GM12892 (cell line): ENCODE data around the gene BTG4.

Source experiments
- DNase-seq: peaks from one replicate; pipeline ENCODE4 v3.0.0; 2011; ENCODE audit not compliant: insufficient read length
- FAIRE-seq: peaks from 2 replicates; lab custom pipeline; 2011; peaks lifted over from hg19 to GRCh38; lab: Jason Lieb, UNC
- POLR2A ChIP-seq: IDR thresholded peaks from 2 replicates; pipeline ENCODE4 v1.6.1; 2011; ENCODE audit warnings: low read depth, low read length, control low read depth
- POLR2AphosphoS5 ChIP-seq: IDR thresholded peaks from 2 replicates; pipeline ENCODE4 v1.6.1; 2011; ENCODE audit warnings: low read depth, low read length, control low read depth
- TAF1 ChIP-seq: IDR thresholded peaks from 2 replicates; pipeline ENCODE4 v1.6.1; 2011; ENCODE audit warnings: low read depth, mild to moderate bottlenecking, control low read depth, low read length, borderline replicate concordance

The BTG4 gene

DNA sequence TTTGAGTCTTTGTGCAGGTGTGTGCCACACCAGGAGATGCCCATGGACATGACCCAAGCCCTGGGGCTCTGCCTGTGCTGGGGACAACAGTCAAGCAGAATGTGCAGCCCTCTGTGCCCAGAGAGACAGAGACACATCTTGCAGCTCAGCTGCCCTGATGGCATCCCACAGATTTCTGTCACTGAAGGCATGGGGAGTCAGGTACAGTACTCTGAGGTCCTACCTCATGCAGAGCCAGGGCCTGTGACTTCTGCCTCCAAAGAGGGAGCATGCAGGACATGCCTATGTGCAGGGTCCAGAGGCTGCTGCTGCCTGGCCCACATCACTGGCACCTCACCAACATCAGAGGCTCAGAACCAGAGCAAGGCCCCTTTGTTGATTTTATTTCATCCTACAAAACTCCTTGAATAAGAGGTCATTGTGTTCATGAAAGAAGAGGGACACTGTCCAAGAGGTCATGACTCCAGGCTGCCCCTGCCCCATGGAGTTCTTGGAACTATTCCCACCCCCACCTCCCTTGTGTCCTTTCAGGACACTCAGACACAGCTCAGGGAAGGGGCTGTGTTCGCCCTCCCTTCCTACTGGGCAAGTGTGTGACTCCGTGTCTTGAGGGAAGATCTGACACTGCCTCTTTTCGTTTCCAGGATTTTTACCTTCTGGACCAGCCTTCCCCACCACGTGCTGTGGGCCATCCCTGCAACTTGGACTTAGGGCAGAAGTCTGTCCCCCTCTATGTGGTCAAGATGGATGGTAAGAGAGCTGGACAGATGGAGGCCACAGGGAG is 62.3 kb downstream of the BTG4 start:
- TF ChIP-seq TAF1: no peak
- DNase-seq (no peak), FAIRE-seq (peak; percentile 72)

DNA sequence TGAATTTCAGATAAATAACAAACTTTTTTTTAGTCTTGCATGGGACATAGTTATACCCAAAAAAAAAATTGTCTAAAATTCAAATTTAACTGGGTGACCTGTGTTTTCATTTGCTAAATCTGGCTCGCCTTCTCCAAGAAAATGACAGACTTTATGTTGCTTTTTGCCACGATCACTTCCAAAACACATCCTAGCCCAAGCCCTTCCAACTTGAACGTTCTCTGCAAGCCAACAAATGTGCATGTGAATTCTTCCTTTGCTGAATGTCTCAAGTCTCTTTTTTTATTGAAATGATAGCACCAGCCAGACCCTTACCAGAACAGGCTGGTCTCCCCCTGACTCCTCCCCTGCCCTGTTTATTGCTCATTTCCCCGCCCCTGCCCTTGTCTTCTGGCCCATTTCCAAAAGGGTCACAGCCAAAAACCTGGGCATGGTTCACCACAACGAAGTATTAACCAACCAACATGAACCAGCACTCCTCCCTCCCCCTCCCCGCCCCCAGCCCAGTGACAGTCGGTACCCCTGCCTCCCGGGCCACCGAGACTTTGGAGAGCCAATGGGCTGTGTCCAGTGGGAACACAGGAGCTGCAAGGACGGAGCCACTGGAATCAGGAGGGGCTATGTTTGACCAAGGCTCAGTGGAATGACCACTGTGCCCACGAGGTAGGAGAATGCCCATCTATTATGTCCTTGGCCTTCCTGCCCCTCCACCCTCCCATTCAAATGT is 63.2 kb downstream of the BTG4 start:
- TF ChIP-seq POLR2A (no peak), POLR2AphosphoS5 (no peak), TAF1 (no peak)
- DNase-seq (no peak), FAIRE-seq (peak; percentile 17)

DNA sequence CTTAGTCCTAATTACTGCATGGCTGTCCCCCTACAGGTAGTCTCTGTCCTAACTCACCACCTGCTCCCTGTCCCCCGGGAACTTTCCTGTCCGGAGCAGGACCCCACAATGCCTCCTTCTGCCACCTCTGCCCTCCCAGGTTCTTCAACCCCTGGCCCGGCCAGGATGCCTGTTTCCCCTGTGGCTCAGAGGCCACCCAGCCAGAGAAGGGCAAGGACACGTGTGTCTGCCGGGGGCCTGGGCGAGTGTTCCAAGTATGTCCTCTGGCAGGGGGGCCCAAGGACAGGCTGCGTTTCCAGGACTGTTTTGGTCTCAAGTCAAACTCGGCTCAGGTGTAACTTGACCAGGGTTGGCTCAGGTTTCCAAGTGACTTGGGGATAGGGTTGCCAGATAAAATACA is 63.8 kb downstream of the BTG4 start:
- DNase-seq (no peak), FAIRE-seq (no peak)
- TF ChIP-seq POLR2A: no peak
- no peak for TF ChIP-seq TAF1
- TF ChIP-seq POLR2AphosphoS5: no peak

DNA sequence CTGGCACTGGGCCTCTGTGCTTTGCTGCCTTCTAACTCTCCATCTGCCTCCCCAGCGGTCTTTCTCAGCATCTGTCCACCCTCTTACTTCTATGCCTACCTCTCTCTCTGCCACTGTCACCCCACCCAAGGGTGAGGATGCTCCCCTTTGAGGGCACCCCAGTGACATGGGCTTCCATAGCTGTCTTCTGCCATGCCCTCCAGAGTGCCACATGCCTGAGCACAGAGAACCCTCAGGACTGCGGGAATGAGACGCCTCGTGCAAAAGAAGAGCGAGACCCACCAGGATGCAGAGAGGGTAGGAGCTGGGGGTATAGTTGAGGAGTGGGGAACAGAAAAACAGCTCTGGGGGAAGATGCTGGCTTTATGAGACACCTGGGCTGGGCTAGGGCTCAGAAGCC is 64.3 kb downstream of the BTG4 start:
- TF ChIP-seq POLR2A (no peak), TAF1 (no peak)
- FAIRE-seq: no peak
- no peak for DNase-seq

DNA sequence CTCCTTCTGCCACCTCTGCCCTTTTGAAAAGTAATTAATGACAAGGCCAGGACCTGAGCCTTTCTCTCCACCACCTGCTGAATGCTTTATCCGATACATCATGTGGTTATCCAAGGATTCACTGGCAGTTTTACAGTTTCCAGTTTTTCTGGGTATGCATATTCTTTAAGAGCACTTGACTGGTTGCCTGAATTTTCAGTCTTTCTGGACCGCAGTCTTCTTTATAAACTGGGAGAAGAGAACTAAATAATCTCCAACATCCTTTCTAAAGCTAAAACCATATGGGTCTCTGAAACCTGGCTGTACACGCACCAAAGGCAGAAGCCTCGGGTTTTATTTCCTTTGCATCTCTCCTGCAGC is 65.1 kb downstream of the BTG4 start:
- no peak for FAIRE-seq
- TF ChIP-seq TAF1 (no peak), POLR2AphosphoS5 (no peak), POLR2A (no peak)

DNA sequence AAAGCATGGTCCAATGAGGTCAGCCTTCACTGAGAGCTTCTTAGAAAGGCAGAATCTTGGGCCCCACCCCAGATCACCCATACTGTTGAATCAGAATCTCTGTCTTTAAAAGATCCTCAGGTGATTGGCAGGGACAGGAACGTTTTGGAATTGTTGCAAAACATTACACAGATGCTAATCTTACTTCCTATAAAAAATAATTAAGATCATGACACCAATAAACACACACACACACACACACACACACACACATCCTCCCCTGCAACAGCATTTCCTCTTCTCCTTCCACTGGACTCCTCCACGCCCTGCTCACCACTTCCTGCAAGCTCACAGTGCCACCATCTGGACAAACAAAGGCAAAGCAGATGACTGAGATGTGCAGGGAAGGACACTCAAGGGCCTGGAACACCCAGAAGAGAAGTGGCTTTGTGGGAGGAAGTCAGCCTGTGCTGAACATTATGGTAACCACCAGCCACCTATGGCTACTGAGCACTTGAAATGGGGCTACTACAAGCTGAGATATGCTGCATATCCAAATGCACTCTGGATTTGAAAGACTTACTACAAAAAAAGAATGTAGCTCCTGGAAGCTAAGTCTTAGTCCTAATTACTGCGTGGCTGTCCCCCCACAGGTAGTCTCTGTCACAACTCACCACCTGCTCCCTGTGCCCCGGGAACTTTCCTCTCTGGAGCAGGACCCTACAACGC is 65.6 kb downstream of the BTG4 start:
- DNase-seq: peak; percentile 77
- TF ChIP-seq POLR2A: no peak
- no peak for TF ChIP-seq POLR2AphosphoS5
- TF ChIP-seq TAF1: no peak
- FAIRE-seq: peak; percentile 100

More for the DNA sequence above, 65.1 kb downstream of the BTG4 start:
- DNase-seq: no peak

DNA sequence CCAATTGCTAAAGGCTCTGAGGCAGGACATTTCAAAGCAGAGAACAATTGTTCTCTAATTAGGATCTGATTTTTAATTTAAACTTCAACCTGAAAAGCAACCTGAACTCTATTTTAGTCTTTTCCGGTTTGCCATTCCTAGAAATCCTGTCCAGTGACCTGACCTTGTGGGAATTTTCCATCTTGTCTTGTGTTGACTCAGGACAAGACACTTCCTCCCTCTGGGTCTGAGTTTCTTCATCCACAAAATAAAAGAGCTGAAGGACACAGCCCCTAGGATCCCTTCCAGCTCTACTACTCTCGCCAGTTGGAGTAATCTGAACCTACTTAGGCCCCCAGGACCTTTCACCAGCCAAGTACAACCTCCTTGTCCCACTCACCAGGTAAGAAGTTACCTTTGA is 66.6 kb downstream of the BTG4 start:
- TF ChIP-seq TAF1 (no peak), POLR2AphosphoS5 (no peak), POLR2A (no peak)
- FAIRE-seq (no peak), DNase-seq (no peak)
